Heart right ventricle (tissue), 16 donors: ENCODE data around the gene CYP27A1. TPM values are rescaled to one million over a fixed set of nuclear protein-coding genes. Genes with fewer than 3 reads are reported as not detected.

Experiments used
- ATAC-seq, 8 donors: fragments of 200-7000 bp; cut with Tn5 transposase; one replicate each; pipeline ENCODE4 v1.9.1; 2020; ENCODE audit warnings: mild to moderate bottlenecking in 8 of 8, moderate library complexity in 8 of 8, moderate number of reproducible peaks in 1 of 8
- DNase-seq, 2 donors: peaks; one replicate each; pipeline ENCODE4 v3.0.0-alpha.2; 2020
- H3K27ac ChIP-seq, 10 donors: fragments of 200-600 bp; sonication (generic) in 2 of 10; one replicate each; pipeline versions ENCODE4 v1.5.0 to v1.8.0; 2020 to 2022; ENCODE audit warnings: mild to moderate bottlenecking in 3 of 10
- H3K27me3 ChIP-seq, 7 donors: fragments of 200-600 bp; one replicate each; pipeline ENCODE4 v1.8.0; 2021 to 2022; ENCODE audit warnings: mild to moderate bottlenecking in 2 of 7
- H3K36me3 ChIP-seq, 9 donors: fragments of 200-600 bp; sonication (generic) in 1 of 9; one replicate each; pipeline versions ENCODE4 v1.5.0 to v1.8.0; 2020 to 2022; ENCODE audit warnings: mild to moderate bottlenecking in 2 of 9
- H3K4me1 ChIP-seq, 9 donors: fragments of 200-600 bp; sonication (generic) in 1 of 9; one replicate each; pipeline versions ENCODE4 v1.5.0 to v1.8.0; 2020 to 2022; ENCODE audit warnings: mild to moderate bottlenecking in 4 of 9
- H3K4me3 ChIP-seq, 10 donors: fragments of 200-600 bp; sonication (generic) in 2 of 10; one replicate each; pipeline versions ENCODE4 v1.5.0 to v1.8.0; 2020 to 2022; ENCODE audit warnings: mild to moderate bottlenecking in 7 of 10, moderate library complexity in 2 of 10
- H3K9me3 ChIP-seq, 11 donors: fragments of 200-600 bp in 10 of 11; sonication (generic) in 2 of 11; one replicate each; pipeline versions ENCODE4 v1.5.0 to v1.8.0; 2013 to 2022; ENCODE audit warnings: mild to moderate bottlenecking in 2 of 11, control low read depth in 1 of 11, moderate library complexity in 1 of 11
- WGBS, 2 donors: extraction: QIAGEN DNeasy Blood & Tissue Kit; methylation state at CpG; one replicate each; pipeline ENCODE4 v1.1.7; 2013; ENCODE audit warnings: inconsistent platforms in 1 of 2; 5-methylcytosine and 5-hydroxymethylcytosine counted together
- intact Hi-C, 10 donors: fragments of 100-400 bp; cut with DNase I; formaldehyde crosslinking; loops; one replicate each; pipeline versions ENCODE4 v1.11.1 to v1.14.2; 2022
- long read RNA-seq, 3 donors: library from polyadenylated mRNA; unstranded; transcript quantifications; one replicate each; pipeline ENCODE4 v2.0.0, GENCODE V29; 2020 to 2021
- polyA plus RNA-seq, 2 donors: library from polyadenylated mRNA; stranded (reverse); fragments of 200-250 nt; gene quantifications; one replicate each; pipeline ENCODE4 v1.2.3, GENCODE V29; 2013
- total RNA-seq, 10 donors: library from RNA; stranded (reverse); fragmentation: NEBNext Ultra II Directional in 3 of 10; extraction: Animal tissue kit (Norgen Biotek cat#: 25700) in 3 of 10; gene quantifications; one replicate each; pipeline versions ENCODE4 v1.2.1 to v1.2.4, GENCODE V29; 2021 to 2023
- TF ChIP-seq, protein P1 (sequence below), 9 donors: fragments of 200-600 bp; sonication (generic) in 2 of 9; IDR thresholded peaks; one replicate each; pipeline versions ENCODE4 v1.5.0 to v1.8.0; 2021 to 2022; ENCODE audit warnings: antibody characterized with exemption in 9 of 9, mild to moderate bottlenecking in 5 of 9, moderate library complexity in 1 of 9
- donor health status: Arrhythmogenic right ventricular cardiomyopathy.
- donor health status: ischemic (EF 13 %, LVEDD 7.1; RV severe dilation, severe dysfunction).
- donor health status: healthy with polysubstance abuse.
- donor health status: DM: no; HTN: yes; CAD: no.
- donor health status: DM: no; HTN: no; CAD: no.
- donor health status: ischemic (EF 25% LVEDD 6.9; RV normal size, moderate dysfunction).
- donor health status: ischemic (EF 25% LVEDD 5.7; RV mildly dilated, moderate dysfunction).
- donor health status: healthy.
- donor health status: DM: yes; HTN: yes; CAD: no.
- donor health status: Ischemic cardiomyopathy.
- donor health status: ischemic (EF 35%, LVEDD 5.7; RV mildly dilated, moderate dysfunction).
- donor health status: nonischemic (EF 11% LVEDD 7.7; RV severe dilation, severe dysfunction).
- donor health status: DM: yes; HTN: yes; CAD: no.
- donor health status: PGD.
- donor health status: ischemic (EF 29% LVEDD 5.4; RV normal size, mild dysfunction).
- donor health status: nonischemic (EF 23%, LVEDD 6.1; RV moderate dilation, normal function).

Gene CYP27A1
- total RNA-seq (10 to 100 TPM in 2 of 10 donors, 1 to 10 TPM in 8; 3.7 to 12.8 (median 7.1) TPM), polyA plus RNA-seq (1 to 10 TPM; 8.9 to 9.1 TPM)
- long read RNA-seq, donor 1, transcript CYP27A1-201 (9 exons, 2,286 nt) = major isoform, 13 of 20 reads
- long read RNA-seq, donor 1, partial matches to known transcripts = 5 of 20 reads
- long read RNA-seq, donor 1, other reads (novel, unspliced or antisense) = 2 of 20 reads
- long read RNA-seq, donor 2, transcript CYP27A1-201 (9 exons, 2,286 nt) = major isoform, 17 of 25 reads
- long read RNA-seq, donor 2, partial matches to known transcripts = 2 of 25 reads
- long read RNA-seq, donor 2, other reads (novel, unspliced or antisense) = 6 of 25 reads
- long read RNA-seq, donor 3, transcript CYP27A1-201 (9 exons, 2,286 nt) = major isoform, 25 of 31 reads
- long read RNA-seq, donor 3, partial matches to known transcripts = 1 of 31 reads
- long read RNA-seq, donor 3, other reads (novel, unspliced or antisense) = 5 of 31 reads

DNA sequence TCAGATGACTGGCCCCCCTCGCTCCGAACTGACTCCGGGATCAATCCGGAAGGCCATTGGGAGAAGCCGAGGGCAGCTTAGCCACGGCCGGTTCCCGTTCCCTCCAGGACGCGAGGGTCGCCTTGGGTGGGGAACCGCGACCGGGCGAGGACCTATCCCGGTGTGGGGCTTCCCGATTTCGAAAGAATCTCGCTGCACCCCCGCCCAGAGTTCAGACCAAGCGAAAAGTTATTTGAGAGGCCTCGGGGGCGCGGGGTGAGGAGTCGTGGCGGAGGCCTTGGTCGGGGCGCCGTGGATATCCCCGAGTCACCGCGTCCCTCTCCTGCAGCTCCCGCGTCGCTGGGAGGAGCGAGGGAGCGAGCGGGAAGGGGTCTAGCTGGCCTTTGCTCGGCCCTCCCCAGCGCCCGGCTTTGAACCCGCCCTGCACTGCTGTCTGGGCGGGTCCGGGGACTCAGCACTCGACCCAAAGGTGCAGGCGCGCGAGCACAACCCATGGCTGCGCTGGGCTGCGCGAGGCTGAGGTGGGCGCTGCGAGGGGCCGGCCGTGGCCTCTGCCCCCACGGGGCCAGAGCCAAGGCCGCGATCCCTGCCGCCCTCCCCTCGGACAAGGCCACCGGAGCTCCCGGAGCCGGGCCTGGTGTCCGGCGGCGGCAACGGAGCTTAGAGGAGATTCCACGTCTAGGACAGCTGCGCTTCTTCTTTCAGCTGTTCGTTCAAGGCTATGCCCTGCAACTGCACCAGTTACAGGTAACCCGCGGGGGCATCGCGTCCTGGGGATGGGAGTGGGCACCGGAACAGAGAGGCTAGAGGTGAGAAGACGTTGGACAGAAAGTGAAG is at the start of gene CYP27A1:
Gene CYP27A1, plus strand, starts transcription at position 457 of the 837 bp plus-strand sequence. Its CDS starts 36 bp downstream, at position 493.
- TF ChIP-seq, protein P1, sequence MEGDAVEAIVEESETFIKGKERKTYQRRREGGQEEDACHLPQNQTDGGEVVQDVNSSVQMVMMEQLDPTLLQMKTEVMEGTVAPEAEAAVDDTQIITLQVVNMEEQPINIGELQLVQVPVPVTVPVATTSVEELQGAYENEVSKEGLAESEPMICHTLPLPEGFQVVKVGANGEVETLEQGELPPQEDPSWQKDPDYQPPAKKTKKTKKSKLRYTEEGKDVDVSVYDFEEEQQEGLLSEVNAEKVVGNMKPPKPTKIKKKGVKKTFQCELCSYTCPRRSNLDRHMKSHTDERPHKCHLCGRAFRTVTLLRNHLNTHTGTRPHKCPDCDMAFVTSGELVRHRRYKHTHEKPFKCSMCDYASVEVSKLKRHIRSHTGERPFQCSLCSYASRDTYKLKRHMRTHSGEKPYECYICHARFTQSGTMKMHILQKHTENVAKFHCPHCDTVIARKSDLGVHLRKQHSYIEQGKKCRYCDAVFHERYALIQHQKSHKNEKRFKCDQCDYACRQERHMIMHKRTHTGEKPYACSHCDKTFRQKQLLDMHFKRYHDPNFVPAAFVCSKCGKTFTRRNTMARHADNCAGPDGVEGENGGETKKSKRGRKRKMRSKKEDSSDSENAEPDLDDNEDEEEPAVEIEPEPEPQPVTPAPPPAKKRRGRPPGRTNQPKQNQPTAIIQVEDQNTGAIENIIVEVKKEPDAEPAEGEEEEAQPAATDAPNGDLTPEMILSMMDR (IDR thresholded peaks at IDR 0.05) = no peak
- ATAC-seq = peak; percentile 85 to 93 (median 90)
- H3K9me3 ChIP-seq = peaks cover 0 to 10% (median 0%) of the 10 kb centered on the region in 11 donors
- peak within 1 kb of the TSS; percentile 34 to 89 (median 73) for H3K4me3 ChIP-seq
- H3K36me3 ChIP-seq = no peaks in the 10 kb centered on the region
- H3K27me3 ChIP-seq = peaks cover 0 to 30% (median 0%) of the 10 kb centered on the region in 7 donors
- peaks cover 0 to 31% (median 10%) of the 10 kb centered on the region in 9 donors for H3K4me1 ChIP-seq
- 1% methylated on average over 75 to 76 of the region's 76 CpGs for WGBS, 2 donors
- peak; percentile 46 to 56 for DNase-seq
- peak within 1 kb of the TSS; percentile 63 to 86 (median 84) for H3K27ac ChIP-seq
- intact Hi-C loops = loop anchor here in 1 of 10 donors (10.0 kb wide), 1 partner anchor 67 kb away; the partner anchor contains the start of gene TTLL4

DNA sequence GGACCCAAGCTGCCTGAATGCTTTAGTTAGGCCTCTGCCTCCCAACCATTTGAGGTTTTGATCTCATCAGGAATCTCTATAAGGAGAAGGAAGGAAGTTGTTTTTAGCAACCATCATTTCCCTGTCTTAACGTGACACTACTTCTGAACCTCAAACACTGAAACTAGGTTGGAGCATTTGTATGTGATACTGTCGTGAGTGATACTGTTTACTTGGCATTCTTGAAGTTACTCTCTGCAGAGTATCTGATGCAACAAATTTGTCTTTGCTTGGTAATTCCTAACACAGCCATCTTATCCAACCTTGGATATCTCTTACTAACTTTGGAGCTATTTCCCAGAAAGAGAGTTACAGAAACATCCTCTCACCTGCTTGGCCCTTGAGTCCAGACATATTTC is 49.2 kb upstream of the CYP27A1 start:
- H3K4me3 ChIP-seq = no peak overlapping the region
- H3K4me1 ChIP-seq = peaks cover 0 to 55% (median 3%) of the 10 kb centered on the region in 9 donors
- H3K27ac ChIP-seq = peak overlapping the region in 5 of 10 donors; percentile 14 to 83 (median 65)
- peaks cover 0 to 14% (median 4%) of the 10 kb centered on the region in 9 donors for H3K36me3 ChIP-seq
- peaks cover 0 to 3% (median under 1%) of the 10 kb centered on the region in 11 donors for H3K9me3 ChIP-seq
- WGBS, 2 donors = 57 to 72% methylated on average over 2 of the region's 2 CpGs
- no peaks in the 10 kb centered on the region for H3K27me3 ChIP-seq
- intact Hi-C loops = loop anchor here in 1 of 10 donors (5.0 kb wide), 1 partner anchor 115 kb away; no protein-coding TSS in a partner anchor
- no peak for ATAC-seq
- DNase-seq = no peak
- TF ChIP-seq, protein P1 (IDR thresholded peaks at IDR 0.05) = no peak

DNA sequence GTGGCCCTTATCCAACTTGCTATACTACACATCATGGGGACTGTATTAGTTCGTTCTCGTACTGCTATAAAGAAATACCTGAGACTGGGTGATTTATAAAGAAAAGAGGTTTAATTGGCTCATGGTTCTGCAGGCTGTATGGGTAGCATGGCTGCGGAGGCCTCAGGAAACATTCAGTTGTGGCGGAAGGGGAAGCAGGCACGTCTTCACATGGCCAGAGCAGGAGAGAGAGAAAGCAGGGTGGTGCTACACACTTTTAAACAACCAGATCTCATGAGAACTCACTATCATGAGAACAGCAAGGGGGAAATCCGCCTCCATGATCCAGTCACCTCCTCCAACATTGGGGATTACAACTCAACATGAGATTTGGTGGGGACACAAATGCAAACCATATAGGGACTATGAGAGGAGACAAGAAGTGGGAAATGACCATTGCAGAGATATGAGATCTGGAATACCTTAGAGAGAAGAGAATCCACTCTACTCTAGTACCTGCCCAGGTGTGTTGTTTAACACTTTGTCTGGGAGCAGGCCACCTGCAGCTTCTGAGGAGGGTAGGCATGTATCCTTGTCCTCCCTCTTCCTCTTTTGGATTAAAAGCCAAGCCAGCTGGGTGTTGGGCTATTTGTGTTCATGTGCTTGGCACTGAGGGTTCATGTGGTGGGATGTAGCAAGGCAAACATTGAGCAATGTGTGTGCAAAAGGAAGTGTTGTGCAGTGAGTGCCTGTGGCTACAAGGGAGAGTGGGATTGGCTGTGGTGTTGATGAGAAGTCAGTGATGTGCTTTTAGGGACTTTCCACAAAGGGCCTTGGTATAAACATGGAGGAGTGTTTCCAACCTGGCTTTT is 48.6 kb upstream of the CYP27A1 start:
- peak overlapping the region in 4 of 10 donors; percentile 0 to 83 (median 12) for H3K27ac ChIP-seq
- H3K4me3 ChIP-seq = no peak overlapping the region
- H3K27me3 ChIP-seq = no peaks in the 10 kb centered on the region
- intact Hi-C loops = loop anchor here in 1 of 10 donors (5.0 kb wide), 1 partner anchor 114 kb away; no protein-coding TSS in a partner anchor
- peaks cover 0 to 55% (median 3%) of the 10 kb centered on the region in 9 donors for H3K4me1 ChIP-seq
- peak in 5 of 8 donors; percentile 42 to 85 (median 46) for ATAC-seq
- TF ChIP-seq, protein P1 (IDR thresholded peaks at IDR 0.05) = no peak
- peaks cover 0 to 21% (median 10%) of the 10 kb centered on the region in 9 donors for H3K36me3 ChIP-seq
- DNase-seq = no peak
- no peaks in the 10 kb centered on the region for H3K9me3 ChIP-seq
- WGBS, 2 donors = 74 to 96% methylated on average over 6 of the region's 6 CpGs
